ENCODE results near the gene ECHDC3.

GRCh38 chr10:11729790-11730315 lies 12.3 kb upstream of the ECHDC3 start:
- no peak for TF ChIP-seq CTCF (IDR thresholded peaks at IDR 0.05)
- no peak for TF ChIP-seq POLR2A (IDR thresholded peaks at IDR 0.05)
